Measurements from ENCODE around the gene TSC2.
"Not testable (repeated sequence)": the region's sequence is repeated elsewhere in the genome, so short reads cannot be mapped to it uniquely, and the experiment has no call there.

DNA sequence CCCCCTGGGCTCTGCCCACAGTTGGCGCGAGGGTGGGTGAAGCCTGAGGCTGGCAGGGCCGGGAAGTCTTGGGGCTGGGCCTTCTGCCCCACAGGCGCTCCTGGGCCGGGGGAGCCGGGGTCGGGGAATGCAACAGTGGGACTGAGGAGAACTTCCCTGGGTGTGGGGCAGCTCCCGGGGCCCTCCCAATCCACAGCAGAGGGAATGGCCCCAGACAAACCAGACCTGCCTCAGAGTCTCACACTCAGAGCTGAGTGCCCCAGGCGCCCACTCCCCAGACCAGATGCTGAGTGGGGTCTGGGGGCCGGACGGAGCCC is 76.5 kb downstream of the TSC2 start:
- TF ChIP-seq, protein P1, sequence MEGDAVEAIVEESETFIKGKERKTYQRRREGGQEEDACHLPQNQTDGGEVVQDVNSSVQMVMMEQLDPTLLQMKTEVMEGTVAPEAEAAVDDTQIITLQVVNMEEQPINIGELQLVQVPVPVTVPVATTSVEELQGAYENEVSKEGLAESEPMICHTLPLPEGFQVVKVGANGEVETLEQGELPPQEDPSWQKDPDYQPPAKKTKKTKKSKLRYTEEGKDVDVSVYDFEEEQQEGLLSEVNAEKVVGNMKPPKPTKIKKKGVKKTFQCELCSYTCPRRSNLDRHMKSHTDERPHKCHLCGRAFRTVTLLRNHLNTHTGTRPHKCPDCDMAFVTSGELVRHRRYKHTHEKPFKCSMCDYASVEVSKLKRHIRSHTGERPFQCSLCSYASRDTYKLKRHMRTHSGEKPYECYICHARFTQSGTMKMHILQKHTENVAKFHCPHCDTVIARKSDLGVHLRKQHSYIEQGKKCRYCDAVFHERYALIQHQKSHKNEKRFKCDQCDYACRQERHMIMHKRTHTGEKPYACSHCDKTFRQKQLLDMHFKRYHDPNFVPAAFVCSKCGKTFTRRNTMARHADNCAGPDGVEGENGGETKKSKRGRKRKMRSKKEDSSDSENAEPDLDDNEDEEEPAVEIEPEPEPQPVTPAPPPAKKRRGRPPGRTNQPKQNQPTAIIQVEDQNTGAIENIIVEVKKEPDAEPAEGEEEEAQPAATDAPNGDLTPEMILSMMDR (IDR thresholded peaks at IDR 0.05; ENCODE audit: low read length): not testable (repeated sequence)
- not testable (repeated sequence) for TF ChIP-seq EZH2 (IDR thresholded peaks at IDR 0.05; ENCODE audit: borderline replicate concordance, low read length)
